Right hindlimb (tissue), 1 donor: ENCODE data around the gene AHNAK.
"Not testable (repeated sequence)": the region's sequence is repeated elsewhere in the genome, so short reads cannot be mapped to it uniquely, and the experiment has no call there.

Source experiments
- DNase-seq: peaks from one replicate; pipeline ENCODE4 v3.0.0-alpha.2; 2018

Gene AHNAK

GRCh38 chr11:62573006-62573591 lies 26.5 kb upstream of the AHNAK start:
- DNase-seq = no peak

GRCh38 chr11:62572431-62572830 lies 25.8 kb upstream of the AHNAK start:
- no peak for DNase-seq

DNA sequence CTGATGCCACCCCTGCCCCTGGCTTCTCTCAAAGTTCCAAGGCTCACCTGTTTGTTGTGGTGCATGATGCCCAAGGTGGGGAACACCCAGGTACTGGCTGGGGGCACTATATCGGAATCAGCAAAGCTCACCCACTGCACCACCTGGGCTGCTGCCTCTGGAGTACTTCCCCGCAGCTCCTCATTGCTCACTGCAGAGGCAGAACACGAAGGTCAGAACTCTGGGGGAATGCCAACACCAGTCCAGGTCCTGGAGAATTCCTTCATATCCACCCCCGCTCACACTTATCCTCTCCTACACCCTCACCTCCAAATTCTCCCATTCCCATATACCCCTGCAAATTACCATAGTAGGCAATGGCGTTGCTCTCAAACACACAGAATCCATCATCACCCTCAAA lies 24.9 kb upstream of the AHNAK start:
- DNase-seq = not testable (repeated sequence)

GRCh38 chr11:62570903-62571302 lies 24.3 kb upstream of the AHNAK start:
- DNase-seq = not testable (repeated sequence)

DNA sequence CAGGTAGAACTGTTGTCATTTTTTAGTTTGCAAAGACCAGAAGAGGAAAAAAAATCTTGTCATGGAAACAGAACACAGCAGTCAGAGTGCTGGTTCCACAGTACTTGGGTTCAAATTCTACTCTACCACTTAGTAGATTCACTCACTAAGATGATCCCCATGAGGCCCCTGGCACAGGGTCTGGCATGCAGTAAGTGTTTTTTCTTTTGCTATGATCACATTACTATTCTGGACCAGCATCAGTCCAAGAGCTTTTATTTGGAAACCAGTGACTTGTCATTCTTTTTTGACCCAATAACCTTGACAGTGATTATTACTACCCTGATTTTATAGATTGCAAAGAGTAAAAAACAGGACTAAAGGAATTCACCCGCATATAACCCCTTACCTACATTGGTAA lies 23.0 kb upstream of the AHNAK start:
- DNase-seq = no peak

DNA sequence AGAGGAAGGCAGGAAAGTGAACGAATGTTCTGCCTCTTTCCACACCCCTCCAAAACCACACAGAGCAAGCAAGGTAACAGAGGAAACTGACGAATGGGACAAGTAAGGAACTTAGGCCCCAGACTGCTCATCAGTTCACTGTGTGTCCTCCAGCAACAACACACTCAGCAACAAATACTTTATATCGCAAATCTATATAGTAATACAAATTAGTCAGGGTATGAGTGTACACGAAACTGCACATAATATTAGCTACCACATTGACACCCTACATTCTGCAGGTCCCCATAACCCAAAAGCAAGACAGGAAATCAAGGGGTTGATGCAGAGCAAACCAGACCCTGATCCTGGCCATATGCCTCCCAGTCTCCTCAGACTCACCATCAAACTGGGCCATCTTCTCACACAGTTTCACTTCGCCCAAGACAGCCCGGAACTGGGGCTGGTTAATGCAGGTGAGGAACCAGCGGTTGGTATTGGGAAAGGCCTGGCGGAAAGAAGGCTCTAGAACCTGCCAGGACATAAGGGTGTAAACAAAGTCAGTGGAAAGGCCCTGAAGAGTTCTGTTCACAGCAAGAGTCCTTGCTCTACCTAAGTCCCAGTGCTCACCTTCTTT lies 20.5 kb upstream of the AHNAK start:
- no peak for DNase-seq

GRCh38 chr11:62566247-62566646 lies 19.6 kb upstream of the AHNAK start:
- no peak for DNase-seq

- DNase-seq = no peak
These were observed 18.6 kb upstream of the AHNAK start for GRCh38 chr11:62565100-62565802.

GRCh38 chr11:62561677-62562230 lies 15.1 kb upstream of the AHNAK start:
- DNase-seq = not testable (repeated sequence)

DNA sequence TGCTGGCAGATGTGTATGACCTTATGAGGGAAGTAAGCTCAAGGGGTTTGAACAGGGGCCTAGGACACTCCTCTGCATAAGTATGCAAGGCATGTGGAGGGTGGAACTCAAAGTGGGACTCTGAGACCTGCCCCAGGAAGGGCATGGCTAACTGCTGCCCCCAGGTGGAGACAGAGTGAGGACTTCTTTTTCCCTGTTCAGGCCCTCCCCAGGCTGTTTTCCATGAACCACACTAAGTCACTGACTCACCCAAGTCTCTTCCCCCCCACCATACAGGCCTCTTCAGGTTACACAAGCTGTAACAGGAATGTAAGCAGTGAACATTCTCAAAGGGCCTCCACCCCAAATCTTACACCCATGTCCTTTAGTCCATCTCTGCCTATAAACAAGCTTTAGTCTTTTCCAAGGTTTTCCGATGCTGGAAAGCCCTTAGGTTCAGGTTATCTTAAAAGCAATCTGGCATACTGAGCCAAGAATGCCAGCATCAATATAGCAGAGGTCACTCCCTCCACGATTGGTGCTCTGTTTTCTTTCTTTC lies 14.0 kb upstream of the AHNAK start:
- DNase-seq = peak; percentile 86

GRCh38 chr11:62559626-62560025 lies 13.0 kb upstream of the AHNAK start:
- not testable (repeated sequence) for DNase-seq

DNA sequence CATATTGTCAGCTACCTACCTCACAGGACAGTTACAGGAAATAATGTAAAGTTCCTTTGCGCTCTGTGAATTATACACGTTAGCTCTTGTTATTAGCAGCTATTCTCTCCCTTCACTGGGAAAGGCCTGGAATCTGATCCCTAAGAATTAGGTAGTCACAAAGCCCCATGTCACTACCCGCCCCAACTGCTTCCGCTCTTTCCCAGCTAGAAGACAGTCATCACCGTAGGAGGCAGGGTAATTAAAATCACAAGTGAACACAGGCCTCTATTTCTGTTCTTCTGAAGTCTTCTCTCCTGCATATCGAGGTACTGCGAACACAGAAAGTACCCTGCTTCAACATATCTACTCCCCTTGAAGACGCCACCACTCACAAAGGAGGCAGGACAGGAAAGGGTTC lies 12.6 kb upstream of the AHNAK start:
- DNase-seq = no peak

GRCh38 chr11:62558669-62559068 lies 12.1 kb upstream of the AHNAK start:
- no peak for DNase-seq

DNA sequence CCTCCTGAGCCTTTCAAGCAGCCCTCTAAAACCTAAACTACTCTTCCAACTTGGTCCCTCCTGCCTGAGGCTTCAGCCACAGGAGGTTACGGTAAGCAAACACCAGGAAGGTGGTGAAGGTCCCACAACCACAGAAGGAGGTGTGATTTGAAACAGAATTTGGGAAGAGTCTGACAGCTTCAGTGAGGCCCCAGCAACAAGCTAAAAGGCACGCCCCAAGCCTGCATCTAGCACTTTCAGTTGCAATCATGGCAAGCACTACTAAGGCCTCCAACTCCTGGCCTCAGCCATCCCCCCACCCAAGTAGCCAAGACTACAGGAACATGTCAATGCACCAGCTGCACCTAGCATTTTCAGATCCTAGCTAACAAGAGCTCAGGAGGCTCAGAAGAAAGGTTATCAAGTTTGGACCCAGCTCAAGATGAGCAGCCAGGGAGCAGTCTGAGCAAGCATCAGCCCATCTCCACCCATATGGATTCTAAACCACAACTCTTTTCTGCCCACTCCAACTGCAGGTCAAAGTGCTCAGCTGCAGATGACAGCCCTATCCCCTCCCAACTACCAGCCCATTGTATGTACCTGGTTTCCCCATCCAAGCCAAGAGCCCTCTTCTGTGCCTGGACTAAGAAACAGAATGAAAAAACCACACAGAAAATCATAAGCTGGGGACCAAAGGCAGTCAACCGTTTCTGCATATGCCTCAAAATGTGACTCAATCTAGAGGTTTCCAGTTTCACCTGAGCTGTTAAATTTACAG lies 10.4 kb upstream of the AHNAK start:
- DNase-seq = no peak

DNA sequence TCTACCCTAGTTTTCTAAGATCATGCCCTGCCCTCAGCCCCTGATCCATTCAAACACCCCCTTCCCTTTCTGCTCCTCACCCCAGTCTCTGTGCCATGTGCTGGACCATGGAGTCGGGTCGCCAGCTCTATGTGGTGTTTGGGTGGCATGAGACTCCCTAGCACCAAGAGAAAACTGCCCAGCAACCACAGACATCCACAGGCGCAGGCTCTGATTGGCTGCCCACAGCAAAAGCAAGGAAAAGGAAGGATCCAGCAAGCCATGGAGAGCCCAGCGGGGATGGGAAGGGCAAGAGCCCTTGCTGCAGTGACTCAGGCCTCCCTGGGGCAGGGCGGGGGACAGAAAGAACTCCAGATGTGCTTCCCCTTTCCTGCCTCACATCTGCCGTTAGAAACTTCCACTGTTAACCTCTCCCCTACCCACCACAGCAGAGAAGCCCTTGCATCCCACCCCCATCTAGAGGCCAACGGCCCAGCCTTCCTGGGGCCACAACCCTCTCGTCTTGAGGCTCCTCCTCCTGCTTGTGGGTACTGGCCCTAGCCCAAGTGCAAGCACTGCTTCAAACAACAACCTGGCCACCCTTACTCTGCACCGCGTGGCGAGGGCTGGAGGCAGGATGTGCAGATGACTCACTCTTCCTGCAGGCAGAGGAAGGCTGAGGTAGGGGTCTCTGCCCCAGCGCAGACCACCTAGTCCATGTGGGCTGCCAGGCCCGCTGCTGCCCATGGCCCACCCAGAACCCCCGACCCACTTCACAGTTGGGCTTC lies 9.7 kb upstream of the AHNAK start:
- DNase-seq = peak; percentile 90

- DNase-seq = peak; percentile 72
These were observed 9.0 kb upstream of the AHNAK start for GRCh38 chr11:62555464-62556107.

- peak; percentile 76 for DNase-seq
These were observed 8.0 kb upstream of the AHNAK start for GRCh38 chr11:62554387-62555167.

DNA sequence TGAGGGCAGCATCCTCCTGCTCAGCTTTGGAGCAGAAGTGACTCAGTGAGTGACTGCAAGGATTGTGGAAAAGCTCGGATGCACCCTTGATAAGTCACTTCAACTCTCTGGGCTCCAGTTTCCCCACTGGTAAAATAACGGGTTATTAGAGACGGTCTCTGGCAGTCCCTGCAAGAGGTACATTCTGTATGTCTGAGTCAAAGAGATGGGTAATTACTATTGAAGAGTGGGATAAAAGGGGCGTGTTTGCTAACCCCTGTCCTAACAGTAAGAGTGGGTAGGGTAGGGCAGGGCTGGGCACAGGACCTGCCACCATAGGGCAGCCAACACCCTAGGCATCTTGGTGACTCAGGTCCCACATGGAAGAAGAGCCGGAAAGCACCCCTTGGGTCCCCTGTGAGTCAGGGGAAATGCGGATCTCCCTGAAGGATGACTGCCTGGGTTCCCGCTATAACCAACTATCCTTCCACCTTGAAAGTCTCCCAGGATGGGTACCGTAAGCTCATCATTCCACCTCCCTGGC lies 7.3 kb upstream of the AHNAK start:
- no peak for DNase-seq

- DNase-seq = peak; percentile 90
These were observed 6.7 kb upstream of the AHNAK start for GRCh38 chr11:62553080-62553838.
